AG09319 (cell line): ENCODE measurements around the gene SLC4A5.

Experiments
- DNase-seq: peaks from one replicate; pipeline ENCODE4 v3.0.0-alpha.2; 2010; ENCODE audit warnings: low read depth; ENCODE audit errors: extremely low read depth
- CTCF ChIP-seq: IDR thresholded peaks from 2 replicates; pipeline ENCODE4 v1.5.1; 2011; ENCODE audit warnings: low read depth, mild to moderate bottlenecking, inconsistent platforms, low read length, moderate library complexity

SLC4A5 gene

GRCh38 chr2:74367789-74368188, 24.6 kb upstream of the SLC4A5 start:
- no peak for TF ChIP-seq CTCF
- no peak for DNase-seq

- no peak for TF ChIP-seq CTCF
- DNase-seq, result no peak
Measured at GRCh38 chr2:74366036-74366435, 22.8 kb upstream of the SLC4A5 start.

GRCh38 chr2:74364533-74365505, 21.6 kb upstream of the SLC4A5 start:
- no peak for TF ChIP-seq CTCF
- no peak for DNase-seq

- no peak for TF ChIP-seq CTCF
- DNase-seq, result no peak
Measured at GRCh38 chr2:74361327-74361726, 18.1 kb upstream of the SLC4A5 start.

- no peak for TF ChIP-seq CTCF
- no peak for DNase-seq
Measured at GRCh38 chr2:74357627-74358026, 14.4 kb upstream of the SLC4A5 start.

- no peak for DNase-seq
- TF ChIP-seq CTCF, result no peak
Measured at GRCh38 chr2:74349889-74350288, 6.7 kb upstream of the SLC4A5 start.

- DNase-seq, result no peak
- TF ChIP-seq CTCF, result no peak
Measured at GRCh38 chr2:74347742-74348141, 4.5 kb upstream of the SLC4A5 start.
